Measurements from ENCODE around the gene REC8.

The REC8 gene

GRCh38 chr14:24138396-24139271 is 33.2 kb upstream of the REC8 start:
- no peak for DNase-seq

- DNase-seq = peak; percentile 12
Observed at GRCh38 chr14:24139272-24139934, 32.5 kb upstream of the REC8 start.

- peak; percentile 100 for DNase-seq
Observed at GRCh38 chr14:24141097-24141880, 30.6 kb upstream of the REC8 start, which contains the start of gene EMC9. Gene EMC9, minus strand, starts transcription at chr14:24141591. Its CDS starts 287 bp downstream, at chr14:24141304.

- DNase-seq = no peak
Observed at GRCh38 chr14:24143511-24143910, 28.4 kb upstream of the REC8 start.

GRCh38 chr14:24144451-24144850 is 27.4 kb upstream of the REC8 start:
- no peak for DNase-seq

GRCh38 chr14:24145219-24145618 is 26.7 kb upstream of the REC8 start:
- DNase-seq = no peak

GRCh38 chr14:24145690-24146452 is 26.0 kb upstream of the REC8 start:
- DNase-seq = no peak

GRCh38 chr14:24146453-24146977 is 25.4 kb upstream of the REC8 start, which contains the start of gene PSME2:
Gene PSME2, minus strand, starts transcription at chr14:24146610. Its CDS starts 29 bp downstream, at chr14:24146581.
- DNase-seq = peak; percentile 90

GRCh38 chr14:24146978-24147760 is 24.7 kb upstream of the REC8 start, which contains the start of gene RNF31:
Gene RNF31, plus strand, starts transcription at chr14:24147498. Its CDS starts 201 bp downstream, at chr14:24147699.
- DNase-seq = peak; percentile 100

GRCh38 chr14:24147761-24148428 is 24.0 kb upstream of the REC8 start:
- no peak for DNase-seq

GRCh38 chr14:24149302-24149969 is 22.4 kb upstream of the REC8 start:
- no peak for DNase-seq

GRCh38 chr14:24150061-24150460 is 21.8 kb upstream of the REC8 start:
- DNase-seq = no peak

- DNase-seq = no peak
Observed at GRCh38 chr14:24150567-24150966, 21.3 kb upstream of the REC8 start.

GRCh38 chr14:24150993-24151392 is 20.9 kb upstream of the REC8 start:
- DNase-seq = no peak

GRCh38 chr14:24151404-24152080 is 20.3 kb upstream of the REC8 start:
- no peak for DNase-seq

- DNase-seq = no peak
Observed at GRCh38 chr14:24155100-24155499, 16.8 kb upstream of the REC8 start.

GRCh38 chr14:24156840-24157239 is 15.0 kb upstream of the REC8 start:
- DNase-seq = no peak

- DNase-seq = no peak
Observed at GRCh38 chr14:24157331-24157730, 14.5 kb upstream of the REC8 start.

- DNase-seq = no peak
Observed at GRCh38 chr14:24159777-24160498, 11.9 kb upstream of the REC8 start.
